KMS-11 (cell line): Measurements from ENCODE around the gene ADGRB2.

Source experiments
- H2AFZ ChIP-seq: fragments of 200-600 bp; sonication (generic); 2 replicates; pipeline ENCODE4 v1.6.1; 2016; ENCODE audit warnings: antibody characterized with exemption, mixed run types, low read depth
- H3K27ac ChIP-seq: fragments of 200-600 bp; sonication (generic); 2 replicates; pipeline ENCODE4 v1.6.1; 2016; ENCODE audit warnings: mild to moderate bottlenecking, mixed run types
- H3K27me3 ChIP-seq: fragments of 200-600 bp; sonication (generic); 2 replicates; pipeline ENCODE4 v1.6.1; 2017; ENCODE audit warnings: mild to moderate bottlenecking, low read depth, mixed run types, moderate library complexity; ENCODE audit not compliant: insufficient read depth
- H3K36me3 ChIP-seq: fragments of 200-600 bp; sonication (generic); 2 replicates; pipeline ENCODE4 v1.6.1; 2017; ENCODE audit warnings: mild to moderate bottlenecking, mixed run types; ENCODE audit not compliant: insufficient read depth
- H3K4me1 ChIP-seq: fragments of 200-600 bp; sonication (generic); 2 replicates; pipeline ENCODE4 v1.6.1; 2016; ENCODE audit warnings: mild to moderate bottlenecking, low read depth, mixed run types; ENCODE audit not compliant: poor library complexity, severe bottlenecking
- H3K4me2 ChIP-seq: fragments of 200-600 bp; sonication (generic); 2 replicates; pipeline ENCODE4 v1.7.0; 2016; ENCODE audit warnings: mild to moderate bottlenecking, mixed run types
- H3K4me3 ChIP-seq: fragments of 200-600 bp; sonication (generic); IDR thresholded peaks from 2 replicates; pipeline ENCODE4 v1.6.1; 2017; ENCODE audit warnings: low read depth, low read length, mixed read lengths; ENCODE audit not compliant: insufficient read depth
- H3K79me2 ChIP-seq: fragments of 200-600 bp; sonication (generic); 2 replicates; pipeline ENCODE4 v1.6.1; 2016; ENCODE audit warnings: low read depth, mixed run types; ENCODE audit not compliant: insufficient read depth
- H3K9ac ChIP-seq: fragments of 200-600 bp; sonication (generic); 2 replicates; pipeline ENCODE4 v1.6.1; 2016; ENCODE audit warnings: mild to moderate bottlenecking, mixed run types
- H4K20me1 ChIP-seq: fragments of 200-600 bp; sonication (generic); 2 replicates; pipeline ENCODE4 v1.6.1; 2016; ENCODE audit warnings: mild to moderate bottlenecking, mixed run types; ENCODE audit not compliant: insufficient read depth
- CTCF ChIP-seq: fragments of 200-600 bp; sonication (generic); conservative IDR thresholded peaks from 2 replicates; pipeline ENCODE4 v1.6.1; 2017; ENCODE audit warnings: low read depth, mild to moderate bottlenecking, antibody characterized with exemption, low read length, moderate library complexity, mixed read lengths

The ADGRB2 gene

GRCh38 chr1:31751822-31752241 lies 12.3 kb downstream of the ADGRB2 start:
- Histone ChIP-seq H3K9ac (no peak overlapping the region), H3K27me3 (no peaks in the 10 kb centered on the region; the same call in 1 of the 2 replicates)

GRCh38 chr1:31750858-31751510 lies 13.2 kb downstream of the ADGRB2 start:
- no peaks in the 10 kb centered on the region for H3K36me3 ChIP-seq
- no peaks in the 10 kb centered on the region; the same call in 1 of the 2 replicates for H3K27me3 ChIP-seq
- no peaks in the 10 kb centered on the region for H4K20me1 ChIP-seq
- peaks cover 6% of the 10 kb centered on the region for H3K4me1 ChIP-seq
- TF ChIP-seq CTCF, result no peak
- no peak overlapping the region for H3K27ac ChIP-seq
- H2AFZ ChIP-seq, result no peak overlapping the region
- no peak overlapping the region for H3K4me3 ChIP-seq
- no peak overlapping the region for H3K9ac ChIP-seq
- no peak overlapping the region for H3K4me2 ChIP-seq
- H3K79me2 ChIP-seq, result no peaks in the 10 kb centered on the region

More at GRCh38 chr1:31751822-31752241, 12.3 kb downstream of the ADGRB2 start:
- Histone ChIP-seq H4K20me1 (no peaks in the 10 kb centered on the region), H3K27ac (no peak overlapping the region), H3K4me2 (no peak overlapping the region), H3K4me1 (peaks cover 6% of the 10 kb centered on the region), H3K36me3 (no peaks in the 10 kb centered on the region), H2AFZ (no peak overlapping the region), H3K4me3 (no peak overlapping the region), H3K79me2 (no peaks in the 10 kb centered on the region)
- no peak for TF ChIP-seq CTCF

GRCh38 chr1:31749785-31750735 lies 14.1 kb downstream of the ADGRB2 start:
- Histone ChIP-seq H3K9ac (no peak overlapping the region), H2AFZ (no peak overlapping the region), H4K20me1 (no peaks in the 10 kb centered on the region), H3K27me3 (no peaks in the 10 kb centered on the region; the same call in 1 of the 2 replicates), H3K4me2 (no peak overlapping the region), H3K4me3 (no peak overlapping the region), H3K36me3 (no peaks in the 10 kb centered on the region), H3K4me1 (peaks cover 6% of the 10 kb centered on the region), H3K79me2 (no peaks in the 10 kb centered on the region), H3K27ac (no peak overlapping the region)
- TF ChIP-seq CTCF, result no peak

- H3K9ac ChIP-seq, result no peak overlapping the region
- H3K27me3 ChIP-seq, result no peaks in the 10 kb centered on the region; the same call in 1 of the 2 replicates
- H2AFZ ChIP-seq, result no peak overlapping the region
- H3K4me3 ChIP-seq, result no peak overlapping the region
- H3K4me2 ChIP-seq, result no peak overlapping the region
- no peak overlapping the region for H3K27ac ChIP-seq
- H3K79me2 ChIP-seq, result no peaks in the 10 kb centered on the region
- no peak for TF ChIP-seq CTCF
- no peaks in the 10 kb centered on the region for H3K36me3 ChIP-seq
- peaks cover 6% of the 10 kb centered on the region for H3K4me1 ChIP-seq
- no peaks in the 10 kb centered on the region for H4K20me1 ChIP-seq
These were observed 15.8 kb downstream of the ADGRB2 start for GRCh38 chr1:31748365-31748764.
